Stimulated activated CD8-positive, alpha-beta memory T cell treated with anti-CD3 and anti-CD28 coated beads, Interleukin-15, amount 100 ng/mL, for 48 hours (primary cell): ENCODE data around the gene CPLX4.
"Not testable (repeated sequence)": the region's sequence is repeated elsewhere in the genome, so short reads cannot be mapped to it uniquely, and the experiment has no call there.

Experiments
- DNase-seq, 2 donors: peaks; one replicate each; pipeline ENCODE4 v3.0.0-alpha.2; 2020; ENCODE audit warnings: low read depth in 2 of 2

The CPLX4 gene

DNA sequence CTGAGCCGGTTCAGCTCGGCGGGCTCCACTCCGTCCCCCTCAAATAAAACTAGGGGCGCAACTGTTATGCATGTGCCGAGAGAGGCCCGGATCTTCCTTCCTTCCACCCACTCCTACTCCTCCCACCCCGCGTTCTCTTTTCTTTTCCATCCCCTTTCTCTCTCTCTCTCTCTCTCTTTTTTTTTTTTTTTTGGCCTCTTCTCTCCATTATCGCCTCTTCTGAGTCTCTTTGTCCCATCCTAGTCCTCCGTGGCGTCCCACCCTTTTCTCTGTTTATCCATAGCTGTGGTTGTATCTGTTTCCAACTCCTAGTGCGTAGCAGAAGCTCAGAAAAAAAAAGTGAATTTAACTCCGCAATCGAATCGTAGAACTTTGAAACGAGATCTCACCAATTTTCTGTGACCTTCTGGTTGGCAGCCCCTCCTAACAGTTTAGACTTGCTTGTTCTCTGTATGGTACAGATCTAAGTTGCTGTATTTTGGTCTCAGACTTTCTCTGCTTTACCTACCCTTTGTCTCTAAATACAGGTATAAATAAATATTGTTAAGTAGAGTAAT, 48.8 kb downstream of the CPLX4 start:
- DNase-seq: no peak

- peak; percentile 40 to 50 for DNase-seq
Measured at GRCh38 chr18:59268721-59269562, 49.5 kb downstream of the CPLX4 start.

DNA sequence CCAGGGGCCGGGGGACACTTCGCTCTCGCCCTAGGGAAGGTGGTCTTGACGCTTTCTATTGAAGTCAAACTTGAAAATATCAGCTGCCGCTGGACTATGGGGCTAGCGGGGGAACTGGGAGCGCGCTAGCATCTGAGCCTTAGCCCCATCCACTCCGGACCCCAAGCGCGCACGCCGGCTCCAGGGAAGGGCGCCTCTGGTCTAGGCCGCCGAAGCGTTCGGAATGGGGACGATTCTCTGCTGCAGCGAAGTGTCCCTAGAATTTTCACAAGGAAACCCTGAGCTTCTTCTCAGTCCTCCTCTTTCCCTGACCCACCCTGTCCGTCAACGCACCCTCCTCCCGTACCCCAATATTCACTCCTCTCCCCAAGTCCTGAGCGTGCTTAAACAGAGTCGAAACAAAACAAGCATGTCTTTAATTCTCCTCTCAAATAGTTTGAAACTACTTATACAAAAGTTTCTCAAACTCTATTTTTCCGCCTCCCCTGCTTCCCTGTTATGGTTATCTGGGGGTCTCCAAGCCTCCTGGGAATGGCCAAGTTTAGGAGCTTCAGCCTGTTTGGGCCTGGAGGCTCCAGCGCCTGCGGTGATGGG, 50.2 kb downstream of the CPLX4 start:
- DNase-seq: no peak

DNA sequence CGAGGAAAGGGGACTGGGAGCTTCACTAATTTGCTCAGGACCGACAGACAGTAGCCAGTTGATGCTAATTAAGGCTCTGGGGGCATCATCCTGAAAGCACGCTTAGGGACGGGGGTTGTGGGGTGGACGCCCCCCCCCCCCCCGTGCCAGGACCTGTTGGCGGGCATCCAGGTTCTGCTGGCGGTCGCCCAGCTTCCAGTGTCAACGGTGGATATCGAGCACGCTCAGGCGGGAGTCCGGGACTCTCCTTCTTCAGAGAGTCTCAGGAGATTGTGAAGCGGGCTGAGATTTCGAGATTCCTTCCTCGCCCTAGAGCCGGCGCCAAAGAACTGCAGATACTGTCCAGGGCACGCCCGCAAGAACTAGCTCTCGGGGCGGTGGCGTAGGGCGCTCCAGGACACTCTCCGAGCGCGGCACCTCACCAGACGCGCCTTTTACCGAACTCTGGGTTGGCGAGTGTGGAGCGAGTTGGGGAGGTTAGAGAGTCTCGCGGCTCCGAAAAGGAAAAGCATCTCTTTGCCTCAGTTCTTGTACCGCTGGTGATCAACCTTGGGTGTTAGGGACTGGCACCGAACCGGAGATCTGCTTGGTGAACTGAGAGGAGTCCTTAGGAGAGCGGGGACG, 50.8 kb downstream of the CPLX4 start:
- no peak for DNase-seq

- no peak for DNase-seq
Measured at GRCh38 chr18:59266886-59267502, 51.5 kb downstream of the CPLX4 start.

- no peak for DNase-seq
Measured at GRCh38 chr18:59266459-59266858, 52.0 kb downstream of the CPLX4 start.

DNA sequence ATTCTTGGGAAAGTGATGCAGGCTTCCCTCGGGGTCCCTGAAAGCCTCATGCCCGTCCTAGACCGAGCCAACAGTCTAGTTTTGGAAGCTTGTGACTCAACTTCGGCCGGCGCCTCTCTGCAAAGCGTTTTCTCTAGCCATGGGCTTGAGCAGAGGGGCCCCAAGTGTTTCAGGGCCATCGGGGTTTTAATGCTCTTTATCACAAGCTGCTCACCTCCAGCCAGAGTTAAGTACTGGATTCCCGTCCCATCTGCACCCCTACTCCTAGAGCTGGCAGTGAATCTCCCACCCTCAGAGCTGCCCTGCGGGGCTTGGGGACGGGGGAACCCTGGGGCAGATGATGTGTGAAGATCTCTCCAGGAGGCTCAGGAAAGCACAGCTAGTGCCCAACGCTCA, 52.5 kb downstream of the CPLX4 start:
- no peak for DNase-seq

GRCh38 chr18:59265246-59265973, 53.0 kb downstream of the CPLX4 start:
- peak in 1 of 2 donors; percentile 19 for DNase-seq

DNA sequence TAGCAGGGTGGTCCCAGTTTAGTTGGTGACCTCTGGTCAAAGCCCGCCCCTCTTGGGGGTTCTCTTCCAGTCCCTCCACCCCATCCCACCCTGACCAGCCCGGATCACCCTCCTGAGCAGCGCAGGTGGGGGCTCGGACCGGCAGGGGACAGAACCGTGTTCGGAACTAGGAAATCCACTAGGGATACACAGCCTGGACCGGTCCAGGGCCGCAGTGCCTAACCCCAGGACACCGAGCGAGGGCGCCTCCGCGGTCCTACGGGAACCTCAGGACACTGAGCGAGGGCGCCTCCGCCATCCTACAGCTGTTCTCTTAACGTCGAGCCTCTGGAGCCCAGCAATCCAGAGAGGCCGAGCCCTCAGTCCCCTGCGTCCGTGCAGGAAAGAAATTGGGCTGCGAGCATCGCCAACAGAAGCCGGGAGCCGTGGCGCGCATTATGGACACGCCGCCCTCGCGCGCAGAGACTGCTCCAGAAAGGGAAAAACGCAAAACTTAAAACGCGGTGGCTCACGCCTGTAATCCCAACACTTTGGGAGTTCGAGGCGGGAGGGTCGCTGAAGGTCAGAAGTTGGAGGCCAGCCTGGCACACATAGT, 53.7 kb downstream of the CPLX4 start:
- DNase-seq: no peak

DNA sequence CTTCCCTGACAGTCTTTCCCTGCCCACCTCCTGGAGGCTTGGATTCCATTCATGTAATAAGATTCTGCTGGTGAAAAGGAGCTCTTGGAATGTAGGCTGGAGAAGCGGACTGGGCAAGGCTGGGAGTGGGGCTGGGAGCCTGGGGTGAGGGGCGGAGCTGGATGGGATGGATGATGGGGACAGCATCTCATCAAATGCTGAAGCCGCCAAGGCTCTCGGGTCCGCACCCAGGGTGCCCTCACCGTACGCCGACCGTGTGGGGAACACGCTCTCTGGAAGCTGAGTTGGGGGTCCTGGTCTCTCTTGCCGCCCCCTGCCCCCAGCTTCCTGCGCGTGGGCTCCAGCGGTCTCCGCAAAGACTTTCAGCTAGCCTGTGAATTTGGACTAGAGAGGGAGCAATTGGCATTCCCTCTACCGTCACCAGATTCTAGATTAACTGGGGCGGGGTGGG, 54.3 kb downstream of the CPLX4 start:
- DNase-seq: no peak

DNA sequence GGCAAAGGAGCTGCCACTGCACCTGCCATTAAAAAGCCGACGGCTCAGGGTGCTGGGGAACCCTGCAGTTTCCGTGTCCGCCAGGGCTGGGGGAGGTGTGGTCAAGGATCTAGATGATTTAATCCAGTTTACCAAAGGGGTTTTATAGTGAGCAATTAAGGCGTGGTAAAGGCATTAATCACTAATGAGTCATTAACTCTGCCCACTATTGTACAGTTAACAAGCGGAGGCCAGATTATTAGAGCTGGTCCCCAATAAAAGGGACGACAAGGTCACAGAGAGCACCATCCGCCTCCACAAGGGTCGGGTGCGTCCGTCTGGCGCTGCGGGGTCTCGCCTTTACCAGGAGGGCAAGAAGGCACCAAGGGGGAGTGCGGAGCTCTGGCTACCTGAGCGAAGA, 54.8 kb downstream of the CPLX4 start:
- DNase-seq: no peak

DNA sequence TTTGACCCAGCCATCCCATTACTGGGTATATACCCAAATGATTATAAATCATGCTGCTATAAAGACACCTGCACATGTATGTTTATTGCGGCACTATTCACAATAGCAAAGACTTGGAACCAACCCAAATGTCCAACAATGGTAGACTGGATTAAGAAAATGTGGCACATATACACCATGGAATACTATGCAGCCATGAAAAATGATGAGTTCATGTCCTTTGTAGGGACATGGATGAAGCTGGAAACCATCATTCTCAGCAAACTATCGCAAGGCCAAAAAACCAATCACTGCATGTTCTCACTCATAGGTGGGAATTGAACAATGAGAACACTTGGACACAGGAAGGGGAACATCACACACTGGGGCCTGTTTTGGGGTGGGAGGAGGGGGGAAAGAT, 56.2 kb downstream of the CPLX4 start:
- DNase-seq: not testable (repeated sequence)

- not testable (repeated sequence) for DNase-seq
Measured at GRCh38 chr18:59261842-59262241, 56.6 kb downstream of the CPLX4 start.

- not testable (repeated sequence) for DNase-seq
Measured at GRCh38 chr18:59255491-59255890, 63.0 kb downstream of the CPLX4 start.

DNA sequence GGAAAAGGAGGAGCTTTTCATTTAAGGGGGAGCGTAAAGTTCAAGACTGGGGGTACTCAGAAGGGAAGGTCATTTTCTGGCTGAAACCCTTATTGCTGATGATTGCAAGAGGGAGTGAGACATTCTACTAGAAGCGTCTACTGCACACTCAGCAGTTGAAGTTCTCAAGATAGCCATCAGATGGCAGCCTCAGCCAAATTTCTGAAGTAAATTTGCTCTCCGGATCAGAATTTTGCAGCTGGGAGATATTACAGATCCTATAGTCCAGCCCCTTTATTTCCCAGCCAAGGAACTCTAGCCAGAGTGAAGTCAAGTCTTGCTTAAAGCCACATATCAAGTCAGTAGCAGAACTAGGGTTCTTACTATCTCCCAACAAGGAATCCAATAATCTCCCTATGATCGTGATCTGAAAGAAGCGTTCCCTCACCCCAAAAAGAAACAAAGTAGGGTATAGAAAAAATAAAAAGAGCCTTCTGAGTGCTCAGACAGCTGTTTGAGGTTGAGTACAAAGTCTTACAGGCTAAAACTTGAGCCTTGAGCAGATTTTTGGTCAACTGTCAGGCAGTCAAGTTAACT, 69.2 kb downstream of the CPLX4 start:
- no peak for DNase-seq

DNA sequence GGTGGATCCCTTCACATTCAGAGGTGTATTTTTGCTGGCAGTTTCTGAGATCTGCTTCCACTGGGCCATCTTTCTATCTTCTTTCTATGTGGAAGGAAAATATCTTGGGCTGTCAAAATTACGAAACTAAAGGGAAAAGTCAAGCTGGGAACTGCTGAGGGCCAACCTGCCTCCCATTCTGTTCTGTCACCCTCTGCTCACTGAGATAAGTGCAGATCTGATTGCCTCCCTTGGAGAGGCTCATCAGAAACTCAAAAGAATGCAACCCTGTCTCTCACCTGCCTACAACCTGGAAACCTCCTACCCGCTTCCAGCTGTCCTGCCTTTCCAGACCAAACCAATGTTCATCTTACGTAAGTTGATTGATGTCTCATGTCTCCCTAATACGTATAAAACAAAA, 71.7 kb downstream of the CPLX4 start:
- DNase-seq: no peak
